ENCODE measurements around the gene ULBP2.

Gene ULBP2

DNA sequence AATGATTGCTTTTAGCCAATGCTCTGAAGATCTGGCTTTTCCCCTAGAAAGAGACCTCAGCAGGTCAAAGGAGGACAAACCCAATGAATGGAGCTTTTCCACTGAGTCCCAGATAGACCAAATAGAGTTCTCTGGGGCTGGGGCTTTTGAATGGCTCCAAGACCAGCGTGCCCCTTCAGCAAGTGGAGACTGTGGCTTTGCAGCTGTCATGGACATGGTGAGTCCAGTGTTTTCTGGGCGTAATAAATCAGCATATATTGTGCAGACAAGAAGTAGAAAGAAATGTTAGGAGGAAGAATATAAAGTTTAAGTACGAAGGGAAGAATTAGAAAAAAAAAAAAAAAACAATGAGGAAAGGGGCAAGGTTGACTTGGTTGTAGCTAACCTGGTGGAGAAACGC is 50.0 kb downstream of the ULBP2 start:
- TF ChIP-seq, protein P1, sequence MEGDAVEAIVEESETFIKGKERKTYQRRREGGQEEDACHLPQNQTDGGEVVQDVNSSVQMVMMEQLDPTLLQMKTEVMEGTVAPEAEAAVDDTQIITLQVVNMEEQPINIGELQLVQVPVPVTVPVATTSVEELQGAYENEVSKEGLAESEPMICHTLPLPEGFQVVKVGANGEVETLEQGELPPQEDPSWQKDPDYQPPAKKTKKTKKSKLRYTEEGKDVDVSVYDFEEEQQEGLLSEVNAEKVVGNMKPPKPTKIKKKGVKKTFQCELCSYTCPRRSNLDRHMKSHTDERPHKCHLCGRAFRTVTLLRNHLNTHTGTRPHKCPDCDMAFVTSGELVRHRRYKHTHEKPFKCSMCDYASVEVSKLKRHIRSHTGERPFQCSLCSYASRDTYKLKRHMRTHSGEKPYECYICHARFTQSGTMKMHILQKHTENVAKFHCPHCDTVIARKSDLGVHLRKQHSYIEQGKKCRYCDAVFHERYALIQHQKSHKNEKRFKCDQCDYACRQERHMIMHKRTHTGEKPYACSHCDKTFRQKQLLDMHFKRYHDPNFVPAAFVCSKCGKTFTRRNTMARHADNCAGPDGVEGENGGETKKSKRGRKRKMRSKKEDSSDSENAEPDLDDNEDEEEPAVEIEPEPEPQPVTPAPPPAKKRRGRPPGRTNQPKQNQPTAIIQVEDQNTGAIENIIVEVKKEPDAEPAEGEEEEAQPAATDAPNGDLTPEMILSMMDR (conservative IDR thresholded peaks at IDR 0.05): no peak
- no peak overlapping the region for H3K27ac ChIP-seq

DNA sequence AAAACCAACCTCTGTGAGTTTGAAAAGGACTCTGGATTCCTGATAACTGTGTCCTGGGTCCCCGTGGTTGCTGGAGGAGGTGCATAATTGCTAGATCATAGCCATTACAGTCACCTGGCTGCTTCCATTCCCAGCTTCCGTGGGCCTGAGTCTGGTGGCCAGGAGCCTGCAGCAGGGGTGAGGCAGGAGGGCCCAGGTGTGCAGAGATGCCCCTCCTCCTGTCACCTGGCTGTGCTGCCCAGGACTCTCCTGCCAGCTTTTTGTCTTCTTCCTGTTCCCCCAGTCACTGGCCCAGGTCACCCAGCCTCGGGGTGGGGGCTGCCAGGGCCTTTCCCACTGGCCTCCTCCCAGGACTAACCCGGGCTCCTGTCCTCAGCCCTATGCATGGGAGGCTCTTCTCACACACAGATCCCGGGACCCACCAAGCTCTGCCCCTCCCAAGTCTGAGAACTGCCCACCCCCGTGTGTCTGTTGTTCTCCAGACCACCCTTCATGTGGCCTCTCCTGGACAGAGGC is 53.5 kb downstream of the ULBP2 start:
- TF ChIP-seq, protein P1 (conservative IDR thresholded peaks at IDR 0.05): no peak
- TF ChIP-seq ZFX (IDR thresholded peaks at IDR 0.05): no peak

DNA sequence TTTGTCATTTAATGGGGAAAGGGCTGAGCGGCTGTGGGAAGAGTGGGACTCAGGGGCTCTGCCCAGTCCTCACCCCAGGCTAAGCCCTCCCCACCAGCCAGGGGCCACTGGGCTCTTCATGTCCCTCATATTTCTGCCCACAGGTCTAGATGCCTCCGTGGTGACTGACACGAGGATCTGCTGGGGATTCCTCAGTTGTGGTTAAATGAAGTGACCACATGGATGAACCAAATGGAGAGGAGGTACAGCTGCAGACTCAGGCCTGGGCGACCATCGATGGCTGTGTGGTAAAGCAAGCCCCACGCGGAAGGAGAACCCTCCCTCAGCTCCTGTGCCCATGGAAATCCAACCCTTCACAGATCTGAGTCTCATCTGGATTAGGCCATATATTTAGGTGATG is 54.2 kb downstream of the ULBP2 start:
- TF ChIP-seq ZFX (IDR thresholded peaks at IDR 0.05): no peak
- TF ChIP-seq, protein P1 (conservative IDR thresholded peaks at IDR 0.05): no peak
- H3K27ac ChIP-seq: no peak overlapping the region

More for the DNA sequence above, 53.5 kb downstream of the ULBP2 start:
- H3K27ac ChIP-seq: no peak overlapping the region

Data from C4-2B (cell line).